ENCODE measurements around the gene GCNA. TPM values are rescaled to one million over a fixed set of nuclear protein-coding genes. Genes with fewer than 3 reads are reported as not detected.
"Not testable (repeated sequence)": the region's sequence is repeated elsewhere in the genome, so short reads cannot be mapped to it uniquely, and the experiment has no call there.

The GCNA gene
- total RNA-seq, 4 donors from 2014 or later: 0.89 to 2.6 (median 1.6) TPM

- Histone ChIP-seq H3K4me1 (peaks cover 0 to 16% (median 0%) of the 10 kb centered on the region in 3 donors), H3K9me3 (no peaks in the 10 kb centered on the region), H3K27me3 (no peaks in the 10 kb centered on the region), H3K27ac (peak overlapping the region in 3 of 4 donors; percentile 36 to 59 (median 46)), H3K4me3 (no peak overlapping the region), H3K36me3 (no peaks in the 10 kb centered on the region)
- WGBS, 2 donors (ENCODE audit: low coverage in 1 of 2): 34 to 54% methylated on average over 4 to 6 of the region's 9 CpGs
- peak; percentile 68 for ATAC-seq
- TF ChIP-seq, protein P1, sequence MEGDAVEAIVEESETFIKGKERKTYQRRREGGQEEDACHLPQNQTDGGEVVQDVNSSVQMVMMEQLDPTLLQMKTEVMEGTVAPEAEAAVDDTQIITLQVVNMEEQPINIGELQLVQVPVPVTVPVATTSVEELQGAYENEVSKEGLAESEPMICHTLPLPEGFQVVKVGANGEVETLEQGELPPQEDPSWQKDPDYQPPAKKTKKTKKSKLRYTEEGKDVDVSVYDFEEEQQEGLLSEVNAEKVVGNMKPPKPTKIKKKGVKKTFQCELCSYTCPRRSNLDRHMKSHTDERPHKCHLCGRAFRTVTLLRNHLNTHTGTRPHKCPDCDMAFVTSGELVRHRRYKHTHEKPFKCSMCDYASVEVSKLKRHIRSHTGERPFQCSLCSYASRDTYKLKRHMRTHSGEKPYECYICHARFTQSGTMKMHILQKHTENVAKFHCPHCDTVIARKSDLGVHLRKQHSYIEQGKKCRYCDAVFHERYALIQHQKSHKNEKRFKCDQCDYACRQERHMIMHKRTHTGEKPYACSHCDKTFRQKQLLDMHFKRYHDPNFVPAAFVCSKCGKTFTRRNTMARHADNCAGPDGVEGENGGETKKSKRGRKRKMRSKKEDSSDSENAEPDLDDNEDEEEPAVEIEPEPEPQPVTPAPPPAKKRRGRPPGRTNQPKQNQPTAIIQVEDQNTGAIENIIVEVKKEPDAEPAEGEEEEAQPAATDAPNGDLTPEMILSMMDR (IDR thresholded peaks at IDR 0.05): no peak
- no peak for TF ChIP-seq EP300 (IDR thresholded peaks at IDR 0.05)
- no peak for TF ChIP-seq POLR2AphosphoS5 (IDR thresholded peaks at IDR 0.05)
- TF ChIP-seq POLR2A (IDR thresholded peaks at IDR 0.05): no peak
Measured at GRCh38 chrX:71636438-71637252, 58.4 kb downstream of the GCNA start.

DNA sequence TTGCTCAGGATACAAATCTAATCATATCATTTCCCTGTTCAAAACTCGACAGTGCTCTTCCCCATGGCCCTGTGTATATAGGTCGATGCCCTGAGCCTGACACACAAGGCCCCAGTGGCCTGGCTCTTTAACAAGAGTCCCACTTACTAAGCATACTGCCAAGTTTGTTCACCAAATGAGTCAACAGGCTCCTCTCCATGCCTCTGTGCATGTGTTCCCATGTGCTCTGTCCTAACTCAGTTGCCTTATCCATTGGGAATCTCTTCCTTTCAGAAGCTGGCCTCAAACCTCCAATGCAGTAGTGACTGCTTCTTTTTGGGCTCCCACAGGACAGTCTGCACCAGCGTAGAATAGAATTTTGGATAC is 59.0 kb downstream of the GCNA start:
- peak; percentile 34 for ATAC-seq
- Histone ChIP-seq H3K4me3 (no peak overlapping the region), H3K4me1 (peaks cover 0 to 16% (median 0%) of the 10 kb centered on the region in 3 donors), H3K27me3 (no peaks in the 10 kb centered on the region), H3K36me3 (no peaks in the 10 kb centered on the region), H3K9me3 (no peaks in the 10 kb centered on the region), H3K27ac (peak overlapping the region in 3 of 4 donors; percentile 36 to 59 (median 46))
- 70 to 83% methylated on average over 2 of the region's 3 CpGs for WGBS, 2 donors (ENCODE audit: low coverage in 1 of 2)
- TF ChIP-seq EP300 (IDR thresholded peaks at IDR 0.05) (no peak), POLR2AphosphoS5 (IDR thresholded peaks at IDR 0.05) (no peak), POLR2A (IDR thresholded peaks at IDR 0.05) (no peak)
- TF ChIP-seq, protein P1 (IDR thresholded peaks at IDR 0.05): no peak

- no peaks in the 10 kb centered on the region for H3K36me3 ChIP-seq
- H3K27ac ChIP-seq: peak overlapping the region; percentile 46 to 59 (median 48)
- peak; percentile 35 for ATAC-seq
- 21 to 35% methylated on average over 2 to 3 of the region's 4 CpGs for WGBS, 2 donors (ENCODE audit: low coverage in 1 of 2)
- no peaks in the 10 kb centered on the region for H3K9me3 ChIP-seq
- no peaks in the 10 kb centered on the region for H3K27me3 ChIP-seq
- no peak for TF ChIP-seq EP300 (IDR thresholded peaks at IDR 0.05)
- no peak for TF ChIP-seq POLR2A (IDR thresholded peaks at IDR 0.05)
- TF ChIP-seq, protein P1 (IDR thresholded peaks at IDR 0.05): no peak
- TF ChIP-seq POLR2AphosphoS5 (IDR thresholded peaks at IDR 0.05): no peak
- peaks cover 0 to 16% (median 0%) of the 10 kb centered on the region in 3 donors for H3K4me1 ChIP-seq
- H3K4me3 ChIP-seq: no peak overlapping the region
Measured at GRCh38 chrX:71637848-71638247, 59.6 kb downstream of the GCNA start.

GRCh38 chrX:71638409-71638808 is 60.2 kb downstream of the GCNA start:
- no peak for TF ChIP-seq EP300 (IDR thresholded peaks at IDR 0.05)
- TF ChIP-seq, protein P1 (IDR thresholded peaks at IDR 0.05): no peak
- no peak for TF ChIP-seq POLR2AphosphoS5 (IDR thresholded peaks at IDR 0.05)
- no peak for TF ChIP-seq POLR2A (IDR thresholded peaks at IDR 0.05)
- ATAC-seq: no peak
- no peak overlapping the region for H3K4me3 ChIP-seq
- no peaks in the 10 kb centered on the region for H3K9me3 ChIP-seq
- H3K4me1 ChIP-seq: peaks cover 0 to 16% (median 0%) of the 10 kb centered on the region in 3 donors
- no peaks in the 10 kb centered on the region for H3K36me3 ChIP-seq
- peak overlapping the region in 2 of 4 donors; percentile 46 to 59 for H3K27ac ChIP-seq
- H3K27me3 ChIP-seq: no peaks in the 10 kb centered on the region
- WGBS, 2 donors (ENCODE audit: low coverage in 1 of 2): 67 to 83% methylated on average over 2 to 3 of the region's 4 CpGs

DNA sequence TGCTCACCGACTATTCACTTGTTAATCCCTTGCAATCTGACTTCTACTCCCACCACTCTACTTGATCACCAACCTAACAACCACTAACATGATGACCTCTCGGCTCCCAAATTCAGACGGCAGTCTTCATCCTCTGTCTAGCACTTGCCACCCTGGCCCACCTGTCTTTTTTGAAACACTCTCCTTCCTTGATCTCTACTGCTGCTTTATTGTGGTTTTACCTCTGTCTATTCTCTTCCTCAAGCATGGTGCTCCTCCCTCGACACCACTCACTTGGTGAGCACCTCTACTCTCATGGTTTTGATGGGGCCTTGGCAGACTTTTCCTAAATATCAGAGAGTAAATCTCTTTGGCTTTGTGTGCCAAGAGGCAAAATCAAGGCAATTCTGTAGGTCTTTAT is 61.8 kb downstream of the GCNA start:
- Histone ChIP-seq H3K4me3 (no peak overlapping the region), H3K27me3 (no peaks in the 10 kb centered on the region), H3K9me3 (no peaks in the 10 kb centered on the region), H3K27ac (no peak overlapping the region), H3K36me3 (no peaks in the 10 kb centered on the region), H3K4me1 (peaks cover 0 to 16% (median 0%) of the 10 kb centered on the region in 3 donors)
- TF ChIP-seq POLR2A (IDR thresholded peaks at IDR 0.05) (no peak), EP300 (IDR thresholded peaks at IDR 0.05) (no peak), POLR2AphosphoS5 (IDR thresholded peaks at IDR 0.05) (no peak)
- TF ChIP-seq, protein P1 (IDR thresholded peaks at IDR 0.05): no peak
- ATAC-seq: no peak
- WGBS, 2 donors (ENCODE audit: low coverage in 1 of 2): 83 to 93% methylated on average over 3 of the region's 4 CpGs

- H3K27ac ChIP-seq, H3K27me3 ChIP-seq, H3K4me1 ChIP-seq, H3K9me3 ChIP-seq, ATAC-seq, H3K4me3 ChIP-seq, H3K36me3 ChIP-seq: not testable (repeated sequence)
- WGBS, 2 donors (ENCODE audit: low coverage in 1 of 2): 100% methylated on average over 1 of the region's 6 CpGs; no CpG with 5 or more reads in 1 of the 2 donors
Measured at GRCh38 chrX:71644406-71644805, 66.2 kb downstream of the GCNA start.

All from gastroesophageal sphincter (tissue), 4 donors.